GM18520 (cell line): ENCODE measurements around the gene ARHGAP5.
"Not testable (repeated sequence)": the region's sequence is repeated elsewhere in the genome, so short reads cannot be mapped to it uniquely, and the experiment has no call there.

ENCODE experiments used
- ATAC-seq: cut with Tn5 transposase; IDR thresholded peaks from one replicate; pipeline ENCODE4 v1.9.1; 2021; ENCODE audit not compliant: unreplicated experiment

Gene ARHGAP5

GRCh38 chr14:32110548-32110896 lies 33.4 kb downstream of the ARHGAP5 start:
- no peak for ATAC-seq

DNA sequence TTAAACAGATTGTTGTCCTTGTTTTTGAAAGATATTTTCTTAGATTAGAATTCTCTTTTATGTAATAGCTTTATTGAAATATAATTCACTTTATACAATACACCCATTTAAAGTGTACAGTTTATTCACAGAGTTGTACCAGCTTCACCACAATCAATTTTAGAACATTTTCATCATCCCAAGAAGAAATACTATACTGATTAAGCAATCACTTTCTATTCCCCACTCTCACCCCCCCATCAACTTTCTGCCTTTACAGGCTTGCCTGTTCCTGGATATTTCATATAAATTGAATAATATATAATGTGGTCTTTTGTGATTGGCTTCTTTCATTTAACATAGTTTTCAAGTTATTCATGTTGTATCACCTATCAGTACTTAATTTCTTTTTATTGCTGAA lies 44.4 kb downstream of the ARHGAP5 start:
- no peak for ATAC-seq

GRCh38 chr14:32121948-32122347 lies 44.8 kb downstream of the ARHGAP5 start:
- ATAC-seq: no peak

- ATAC-seq: not testable (repeated sequence)
Measured at GRCh38 chr14:32126899-32127730, 50.0 kb downstream of the ARHGAP5 start.

GRCh38 chr14:32127731-32128654 lies 50.9 kb downstream of the ARHGAP5 start:
- not testable (repeated sequence) for ATAC-seq

- ATAC-seq: no peak
Measured at GRCh38 chr14:32128703-32129102, 51.6 kb downstream of the ARHGAP5 start.

DNA sequence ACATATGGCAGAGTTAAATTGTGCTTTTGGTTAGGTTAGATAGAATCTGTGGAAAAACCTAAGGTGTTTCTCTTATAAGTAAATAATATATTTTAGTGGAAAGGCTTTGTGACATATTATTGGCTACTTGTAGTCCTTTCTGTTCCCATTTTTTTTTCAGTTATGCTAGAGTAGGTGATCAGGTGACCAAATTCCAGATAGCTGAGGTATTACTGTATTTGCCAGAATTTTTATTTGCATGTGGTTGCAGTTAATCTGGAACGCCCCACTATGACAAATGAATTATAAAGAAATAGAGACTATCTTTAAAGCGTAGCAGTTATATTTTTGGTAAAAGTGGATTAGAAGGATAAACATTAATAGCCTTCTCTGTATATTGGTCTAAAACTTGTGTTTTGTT lies 52.0 kb downstream of the ARHGAP5 start:
- ATAC-seq: no peak

DNA sequence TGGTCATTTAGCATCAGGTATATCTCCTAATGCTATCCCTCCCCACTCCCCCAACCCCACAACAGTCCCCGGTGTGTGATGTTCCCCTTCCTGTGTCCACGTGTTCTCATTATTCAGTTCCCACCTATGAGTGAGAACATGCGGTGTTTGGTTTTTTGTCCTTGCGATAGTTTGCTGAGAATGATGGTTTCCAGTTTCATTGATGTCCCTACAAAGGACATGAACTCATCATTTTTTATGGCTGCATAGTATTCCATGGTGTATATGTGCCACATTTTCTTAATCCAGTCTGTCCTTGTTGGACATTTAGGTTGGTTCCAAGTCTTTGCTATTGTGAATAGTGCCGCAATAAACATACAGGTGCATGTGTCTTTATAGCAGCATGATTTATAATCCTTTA lies 54.6 kb downstream of the ARHGAP5 start:
- not testable (repeated sequence) for ATAC-seq

DNA sequence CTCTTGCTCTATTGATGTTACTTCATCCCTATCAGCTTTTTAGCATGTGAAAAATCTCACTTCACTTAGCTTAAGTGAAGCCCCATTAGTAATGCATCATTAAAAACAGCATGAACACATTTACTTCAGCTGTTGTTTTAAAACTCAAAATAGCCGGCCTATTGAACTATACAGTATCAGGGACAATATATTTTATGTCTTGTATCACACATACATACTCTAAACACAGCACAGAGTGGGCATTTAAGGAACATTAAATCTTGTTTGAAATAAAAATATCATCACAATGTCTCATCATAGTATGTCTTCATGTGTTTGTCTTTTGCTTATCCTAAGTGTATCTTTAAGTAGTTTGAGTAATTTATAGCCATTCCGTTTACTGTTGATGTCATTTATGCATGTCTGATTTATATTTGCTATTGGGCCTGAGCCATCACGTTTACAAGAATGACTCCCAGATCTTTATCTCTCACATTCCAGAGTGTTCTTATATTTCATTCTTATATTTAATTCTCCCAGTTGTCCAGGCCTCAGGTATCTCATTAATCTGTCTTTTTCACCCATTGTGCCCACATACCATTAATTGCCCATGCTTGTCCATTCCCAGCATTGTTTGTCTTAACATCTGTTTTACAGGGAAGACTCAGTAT lies 57.5 kb downstream of the ARHGAP5 start:
- ATAC-seq: no peak

- ATAC-seq: no peak
Measured at GRCh38 chr14:32136027-32136825, 59.1 kb downstream of the ARHGAP5 start.

DNA sequence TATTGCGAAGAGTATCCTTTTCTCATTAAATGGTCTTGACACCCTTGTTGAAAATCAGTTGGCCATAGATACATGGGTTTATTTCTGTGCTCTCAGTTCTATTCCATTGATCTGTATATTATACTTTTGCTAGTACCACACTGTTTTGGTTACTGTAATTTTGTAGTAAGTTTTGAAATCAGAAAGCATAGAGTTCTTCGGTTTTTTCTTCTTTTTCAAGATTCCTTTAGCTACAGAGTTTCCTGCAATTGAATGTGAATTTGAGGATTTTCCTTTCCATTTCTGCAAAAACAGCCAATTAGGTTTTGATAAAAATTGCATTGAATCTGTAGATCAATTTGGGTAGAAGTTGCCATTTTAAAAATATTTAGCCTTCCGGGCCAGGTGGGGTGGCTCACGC lies 60.2 kb downstream of the ARHGAP5 start:
- no peak for ATAC-seq

- no peak for ATAC-seq
Measured at GRCh38 chr14:32137892-32138291, 60.8 kb downstream of the ARHGAP5 start.

- ATAC-seq: no peak
Measured at GRCh38 chr14:32142341-32142740, 65.2 kb downstream of the ARHGAP5 start.

- ATAC-seq: no peak
Measured at GRCh38 chr14:32142754-32143437, 65.8 kb downstream of the ARHGAP5 start.

DNA sequence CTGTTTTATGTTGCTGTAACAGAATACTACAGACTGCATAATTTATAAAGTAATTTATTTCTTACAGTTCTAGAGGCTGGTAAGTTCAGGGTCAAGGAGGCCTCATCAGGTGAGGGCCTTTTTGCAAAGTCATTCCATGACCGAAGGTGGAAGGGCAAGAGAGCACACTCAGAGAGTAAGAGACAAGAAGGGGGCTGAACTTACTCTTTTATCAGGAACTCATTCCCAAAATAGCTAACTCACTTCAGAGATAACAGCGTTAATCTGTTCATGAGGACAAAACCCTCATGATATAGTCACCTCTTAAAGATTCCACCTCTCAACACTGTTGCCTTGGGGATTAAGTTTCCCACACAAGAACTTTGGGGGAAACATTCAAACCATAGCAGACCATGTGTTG lies 73.3 kb downstream of the ARHGAP5 start:
- ATAC-seq: no peak

DNA sequence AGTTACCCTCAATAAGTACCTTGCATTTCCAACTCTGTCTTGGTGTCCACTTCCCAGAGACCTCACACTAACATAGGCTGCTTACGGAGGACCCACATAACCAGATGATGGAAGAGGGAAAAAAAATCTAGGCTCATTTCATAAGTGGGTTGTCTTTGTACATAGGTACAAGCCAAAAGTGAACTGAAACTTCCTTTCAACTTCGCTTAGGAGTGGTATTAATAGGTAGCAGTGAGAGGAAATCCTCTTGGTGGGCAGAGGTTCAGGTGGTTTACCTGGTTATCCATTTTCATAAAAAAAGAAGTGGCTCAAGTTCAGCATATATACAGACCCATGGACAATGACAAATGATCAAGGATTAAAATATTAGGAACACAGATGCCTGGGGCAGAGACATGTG lies 88.9 kb downstream of the ARHGAP5 start:
- no peak for ATAC-seq

GRCh38 chr14:32166924-32167323 lies 89.8 kb downstream of the ARHGAP5 start:
- ATAC-seq: no peak

DNA sequence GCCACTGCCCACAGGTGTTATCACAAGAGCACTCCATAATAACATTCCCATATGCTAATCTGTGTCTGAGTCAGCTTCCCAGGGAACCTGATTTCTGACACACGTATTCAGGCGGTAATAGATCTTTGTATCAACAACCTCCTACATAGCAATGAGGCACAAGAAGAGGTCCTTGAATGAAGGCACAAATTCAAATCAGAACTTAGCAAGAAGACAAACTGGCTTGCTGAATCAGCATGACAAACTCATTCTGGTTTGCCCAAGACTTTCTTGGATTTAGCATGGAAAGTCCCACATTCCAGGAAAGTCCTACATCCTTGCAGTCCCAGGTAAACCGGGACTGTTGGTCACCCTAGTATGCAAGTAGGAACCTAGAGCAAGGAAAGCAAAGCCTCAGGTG lies 90.8 kb downstream of the ARHGAP5 start:
- ATAC-seq: no peak

- no peak for ATAC-seq
Measured at GRCh38 chr14:32169191-32169590, 92.1 kb downstream of the ARHGAP5 start.

GRCh38 chr14:32171469-32171868 lies 94.4 kb downstream of the ARHGAP5 start:
- ATAC-seq: no peak
